ENCODE measurements around the gene MYL7.

MYL7 gene

DNA sequence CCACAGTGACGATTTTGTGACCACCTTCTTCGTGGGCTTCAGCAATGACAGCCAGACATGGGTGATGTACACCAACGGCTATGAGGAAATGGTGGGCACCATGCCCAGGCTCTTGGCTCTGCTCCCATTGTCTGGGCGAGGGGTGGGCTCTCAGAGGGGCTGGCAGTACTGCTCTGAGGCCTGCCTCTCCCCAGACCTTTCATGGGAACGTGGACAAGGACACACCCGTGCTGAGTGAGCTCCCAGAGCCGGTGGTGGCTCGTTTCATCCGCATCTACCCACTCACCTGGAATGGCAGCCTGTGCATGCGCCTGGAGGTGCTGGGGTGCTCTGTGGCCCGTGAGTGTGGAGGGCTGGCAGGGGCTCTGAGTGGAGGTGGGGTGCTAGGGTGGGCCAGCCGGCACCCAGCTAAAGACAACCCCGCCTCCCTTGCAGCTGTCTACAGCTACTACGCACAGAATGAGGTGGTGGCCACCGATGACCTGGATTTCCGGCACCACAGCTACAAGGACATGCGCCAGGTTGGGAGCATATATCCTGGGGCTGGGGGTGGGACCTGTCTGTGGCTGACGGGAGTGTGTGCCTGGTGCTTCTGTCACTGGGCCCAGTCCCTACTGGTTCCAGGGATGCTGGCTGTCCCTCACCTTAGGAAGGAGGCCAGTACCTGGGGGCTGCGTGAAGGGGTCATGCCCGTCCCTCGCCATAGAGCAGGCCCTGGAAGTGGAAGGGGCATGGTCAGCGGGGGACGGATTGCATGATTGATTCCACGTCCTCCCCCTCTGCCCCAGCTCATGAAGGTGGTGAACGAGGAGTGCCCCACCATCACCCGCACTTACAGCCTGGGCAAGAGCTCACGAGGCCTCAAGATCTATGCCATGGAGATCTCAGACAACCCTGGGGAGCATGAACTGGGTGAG, 30.2 kb downstream of the MYL7 start:
- no peak for DNase-seq

DNA sequence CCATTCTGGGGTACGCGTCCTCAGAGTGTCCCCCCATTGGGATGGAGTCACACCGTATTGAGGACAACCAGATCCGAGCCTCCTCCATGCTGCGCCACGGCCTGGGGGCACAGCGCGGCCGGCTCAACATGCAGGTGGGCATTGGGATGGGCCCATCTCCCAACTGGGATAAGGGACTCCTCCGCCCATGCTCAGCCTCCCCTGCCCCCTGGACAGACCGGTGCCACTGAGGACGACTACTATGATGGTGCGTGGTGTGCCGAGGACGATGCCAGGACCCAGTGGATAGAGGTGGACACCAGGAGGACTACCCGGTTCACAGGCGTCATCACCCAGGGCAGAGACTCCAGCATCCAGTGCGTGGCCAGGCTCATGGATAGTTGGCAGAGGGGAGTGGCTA, 31.1 kb downstream of the MYL7 start:
- no peak for DNase-seq

DNA sequence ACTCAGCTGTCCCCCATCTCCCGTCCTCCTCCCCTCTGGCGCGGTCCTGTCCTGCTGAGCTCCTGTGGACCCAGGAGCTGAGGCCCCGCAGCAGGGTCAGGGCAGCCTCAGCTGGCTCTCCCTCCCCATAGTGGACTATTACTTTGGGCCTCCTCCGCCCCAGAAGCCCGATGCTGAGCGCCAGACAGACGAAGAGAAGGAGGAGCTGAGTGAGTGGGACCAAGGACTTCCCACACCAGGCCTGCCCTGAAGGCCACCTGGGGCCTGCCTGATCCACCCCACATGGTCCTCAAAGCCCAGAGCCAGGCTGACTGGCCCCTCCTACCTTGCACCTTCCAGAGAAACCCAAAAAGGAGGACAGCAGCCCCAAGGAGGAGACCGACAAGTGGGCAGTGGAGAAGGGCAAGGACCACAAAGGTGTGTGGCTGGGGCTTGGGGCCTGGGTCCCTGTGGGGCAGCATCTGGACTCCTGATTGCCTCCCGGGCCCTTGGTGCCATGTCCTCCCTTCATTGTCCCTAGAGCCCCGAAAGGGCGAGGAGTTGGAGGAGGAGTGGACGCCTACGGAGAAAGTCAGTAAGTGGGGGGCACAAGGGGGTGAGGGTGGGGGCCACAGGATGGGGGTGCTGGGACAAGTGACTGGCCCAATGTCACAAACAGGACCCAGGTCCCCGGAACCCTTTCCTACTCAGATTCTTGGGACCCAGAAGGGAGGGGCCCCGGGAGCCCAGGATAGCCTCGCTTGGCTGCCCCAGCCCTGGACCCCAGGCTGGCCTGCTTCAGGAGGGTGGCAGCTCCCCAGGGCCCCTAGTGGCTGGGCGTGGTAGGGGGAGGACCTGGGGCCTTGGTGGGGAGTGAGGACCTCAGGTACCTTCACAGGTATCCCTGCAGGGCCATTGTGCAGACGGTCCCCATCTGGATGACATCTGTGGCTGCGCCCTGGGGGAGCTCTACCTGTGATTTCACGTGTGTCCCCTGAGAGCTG, 32.1 kb downstream of the MYL7 start:
- DNase-seq, result no peak

DNA sequence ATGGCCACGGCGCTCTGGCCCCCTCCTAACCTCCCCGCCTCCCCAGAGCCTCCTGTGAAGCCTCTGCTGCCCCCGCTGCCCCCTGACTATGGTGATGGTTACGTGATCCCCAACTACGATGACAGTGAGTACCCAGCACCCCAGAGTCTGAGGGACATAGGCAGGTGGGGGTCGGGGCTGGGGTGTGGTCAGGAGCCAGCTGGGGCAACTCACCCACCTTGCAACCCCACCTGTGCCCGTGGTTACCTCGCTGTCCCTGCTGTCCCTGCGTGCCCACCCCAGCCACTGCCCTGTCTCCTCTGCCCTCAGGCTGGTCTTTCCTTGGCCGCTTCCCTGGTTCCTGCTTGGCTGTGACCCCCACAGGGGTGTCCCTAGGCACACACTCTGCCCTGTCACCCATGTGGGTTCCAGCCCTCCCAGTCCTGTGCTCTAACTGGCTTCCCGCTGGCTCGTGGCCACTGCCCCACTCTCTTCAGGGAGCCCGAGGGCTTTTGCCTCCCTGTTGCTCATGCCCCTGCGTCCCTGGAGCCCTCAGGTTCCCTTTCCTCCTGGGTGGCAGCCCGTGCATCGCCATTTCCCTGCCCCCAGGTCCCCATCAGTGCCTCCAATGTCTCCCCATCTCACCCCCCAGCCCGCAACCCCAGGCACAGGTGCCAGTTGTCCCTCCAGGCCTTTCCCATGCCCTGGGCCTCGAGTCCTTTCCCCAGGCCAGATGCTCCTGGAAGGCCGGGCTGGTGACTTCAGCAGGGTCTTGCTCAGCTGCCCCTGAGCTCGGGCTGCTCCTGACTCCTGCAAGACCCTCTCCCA, 33.0 kb downstream of the MYL7 start:
- no peak for DNase-seq

DNA sequence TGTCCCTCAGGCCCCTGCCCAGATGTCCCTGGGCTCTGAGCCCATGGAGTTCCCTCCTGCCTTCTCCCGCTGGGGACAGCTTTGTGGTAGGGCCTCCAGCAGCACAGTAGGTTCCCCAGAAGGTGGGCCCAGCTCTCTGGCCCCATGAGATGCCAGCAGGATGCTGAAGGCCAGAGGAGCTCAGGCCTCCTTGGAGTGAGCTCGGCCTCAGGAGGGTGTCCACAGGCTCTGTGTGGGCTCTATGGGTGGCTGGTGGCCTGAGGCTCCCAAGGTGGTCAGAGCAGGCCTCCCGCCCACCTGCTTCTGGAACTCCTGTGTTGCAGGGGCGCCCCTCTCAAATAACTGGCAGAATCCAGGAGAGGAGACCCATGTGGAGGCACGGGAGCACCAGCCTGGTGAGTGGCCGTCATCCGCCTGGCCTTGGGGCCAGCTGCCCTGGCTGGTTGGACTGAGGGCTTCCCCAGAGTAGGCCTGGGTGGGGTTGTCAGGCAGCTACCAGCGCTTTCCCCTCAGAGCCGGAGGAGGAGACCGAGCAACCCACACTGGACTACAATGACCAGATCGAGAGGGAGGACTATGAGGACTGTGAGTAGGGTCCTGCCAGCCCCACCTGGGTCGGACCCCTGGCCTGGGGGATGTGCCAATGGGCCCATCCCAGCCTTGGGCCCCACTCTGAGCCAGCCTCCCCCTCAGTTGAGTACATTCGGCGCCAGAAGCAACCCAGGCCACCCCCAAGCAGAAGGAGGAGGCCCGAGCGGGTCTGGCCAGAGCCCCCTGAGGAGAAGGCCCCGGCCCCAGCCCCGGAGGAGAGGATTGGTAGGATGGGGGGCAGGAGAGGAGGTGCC, 33.8 kb downstream of the MYL7 start:
- no peak for DNase-seq

DNA sequence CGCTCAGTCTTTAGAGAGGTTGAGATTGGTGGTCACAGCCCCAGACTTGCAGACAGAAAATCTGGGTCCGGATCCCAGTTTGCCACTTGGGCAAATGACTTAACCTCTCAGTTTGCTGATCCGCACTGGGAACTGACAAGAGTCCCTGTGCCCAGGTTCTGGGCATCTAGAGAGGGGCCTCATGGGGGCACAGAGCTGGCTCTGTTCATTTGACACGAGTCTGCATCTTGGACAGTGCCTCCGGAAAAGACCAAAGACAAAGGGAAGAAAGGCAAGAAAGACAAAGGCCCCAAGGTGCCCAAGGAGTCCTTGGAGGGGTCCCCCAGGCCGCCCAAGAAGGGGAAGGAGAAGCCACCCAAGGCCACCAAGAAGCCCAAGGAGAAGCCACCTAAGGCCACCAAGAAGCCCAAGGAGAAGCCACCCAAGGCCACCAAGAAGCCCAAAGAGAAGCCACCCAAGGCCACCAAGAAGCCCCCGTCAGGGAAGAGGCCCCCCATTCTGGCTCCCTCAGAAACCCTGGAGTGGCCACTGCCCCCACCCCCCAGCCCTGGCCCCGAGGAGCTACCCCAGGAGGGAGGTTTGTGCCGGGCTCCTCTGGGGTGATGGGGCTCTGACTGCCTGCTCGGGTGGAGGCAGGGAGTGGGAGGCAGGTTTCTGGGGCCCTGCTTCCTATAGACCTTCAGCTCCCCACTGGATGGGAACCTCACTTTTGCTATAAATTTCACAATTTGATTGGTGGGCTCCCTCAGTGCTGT, 34.6 kb downstream of the MYL7 start:
- no peak for DNase-seq

DNA sequence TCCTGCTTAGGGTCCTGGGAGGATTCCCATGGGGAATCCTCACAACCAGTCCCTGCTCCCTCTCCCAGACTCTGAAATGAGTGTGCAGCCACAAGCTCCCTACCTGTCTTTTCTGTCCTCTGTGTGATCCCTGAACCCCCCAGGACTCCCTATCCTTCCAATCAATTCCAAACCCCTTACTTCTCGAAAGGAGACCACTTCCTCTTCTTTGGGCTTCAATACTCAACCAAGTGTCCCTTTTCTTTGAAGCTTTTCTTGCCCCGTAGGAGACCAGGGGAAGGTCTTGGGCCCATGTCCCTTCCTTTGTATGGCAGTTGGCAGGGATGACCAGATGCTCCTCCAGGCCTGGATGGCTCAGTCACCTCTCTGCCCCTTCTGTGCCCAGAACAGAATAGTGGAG, 35.3 kb downstream of the MYL7 start:
- DNase-seq, result no peak

DNA sequence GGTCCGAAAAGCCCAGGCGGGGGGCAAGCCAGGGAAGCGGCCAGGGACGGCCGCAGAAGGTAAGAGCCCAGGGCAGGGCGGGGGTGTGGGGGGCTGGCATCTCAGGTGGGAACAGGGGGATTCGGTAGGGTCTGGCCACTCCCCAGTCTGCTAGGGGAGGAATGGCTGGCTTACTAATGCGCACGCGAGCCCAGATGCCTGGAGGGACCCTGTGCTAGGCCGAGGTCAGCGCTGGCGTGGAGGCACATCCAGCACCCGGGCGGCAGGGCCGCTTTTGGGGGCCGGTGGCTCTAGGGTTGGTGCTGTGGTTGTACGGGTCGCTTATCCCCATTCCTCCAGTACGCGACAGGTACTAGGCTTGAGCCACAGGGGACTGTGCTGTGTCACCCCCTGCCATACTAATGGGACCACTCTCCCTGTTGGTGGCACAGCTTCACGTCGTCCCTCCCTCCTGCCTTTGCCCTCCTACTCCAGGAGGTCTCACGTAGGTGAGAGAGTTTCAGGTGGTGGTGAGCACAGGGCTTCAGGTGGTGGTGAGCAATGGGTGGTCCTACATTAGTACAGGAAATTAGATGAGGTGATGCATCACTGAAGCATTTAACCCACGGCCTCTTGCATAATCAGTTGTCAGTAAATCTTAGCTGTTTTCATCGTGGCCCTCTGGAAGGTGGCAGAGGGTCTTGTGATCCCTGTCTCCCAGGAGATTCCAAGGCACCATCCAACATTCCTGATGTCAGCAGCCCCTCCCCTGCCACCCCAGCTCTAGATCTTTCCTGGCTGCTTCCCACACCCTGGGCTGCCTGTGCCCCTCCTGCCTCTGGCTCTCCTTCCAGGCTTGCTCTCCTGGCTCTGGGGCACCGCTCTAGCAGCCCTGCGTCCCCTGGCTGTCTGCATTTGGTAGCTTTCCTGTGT, 36.0 kb downstream of the MYL7 start:
- DNase-seq, result no peak

DNA sequence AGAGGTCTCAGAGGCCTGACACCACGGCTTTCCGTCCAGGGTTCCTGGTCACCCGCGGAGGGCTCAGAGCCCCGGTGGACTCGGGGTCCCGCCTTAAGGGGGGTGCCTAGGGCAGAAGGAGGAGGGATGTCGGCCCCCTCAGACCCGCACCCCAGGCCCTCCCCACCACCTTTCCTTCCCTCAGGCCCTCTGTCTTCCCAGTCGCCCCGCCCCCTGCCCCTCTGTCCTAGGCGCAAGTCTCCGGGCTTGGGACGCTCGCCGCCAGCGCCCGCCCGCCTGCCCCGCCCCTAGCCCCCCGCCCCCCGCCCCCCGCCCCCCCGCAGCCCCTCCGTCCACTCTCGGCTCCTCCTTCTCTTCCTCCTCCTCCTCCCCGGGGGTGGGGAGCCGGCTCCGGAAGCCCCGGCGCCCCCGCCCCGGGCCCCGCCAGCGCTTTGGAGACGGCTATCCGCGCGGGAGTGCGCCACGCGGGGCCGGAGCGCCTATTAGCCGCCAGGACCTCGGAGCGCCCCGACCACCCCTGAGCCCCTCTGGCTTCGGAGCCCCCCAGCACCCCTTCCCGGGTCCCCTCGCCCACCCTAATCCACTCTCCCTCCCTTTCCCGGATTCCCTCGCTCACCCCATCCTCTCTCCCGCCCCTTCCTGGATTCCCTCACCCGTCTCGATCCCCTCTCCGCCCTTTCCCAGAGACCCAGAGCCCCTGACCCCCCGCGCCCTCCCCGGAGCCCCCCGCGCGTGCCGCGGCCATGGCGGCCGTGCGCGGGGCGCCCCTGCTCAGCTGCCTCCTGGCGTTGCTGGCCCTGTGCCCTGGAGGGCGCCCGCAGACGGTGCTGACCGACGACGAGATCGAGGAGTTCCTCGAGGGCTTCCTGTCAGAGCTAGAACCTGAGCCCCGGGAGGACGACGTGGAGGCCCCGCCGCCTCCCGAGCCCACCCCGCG, 36.9 kb downstream of the MYL7 start, which contains the start of gene AEBP1:
AEBP1 (plus strand) TSS at position 423 of the 937 bp plus-strand sequence; CDS start at position 744, 321 bp downstream.
- DNase-seq, result no peak

DNA sequence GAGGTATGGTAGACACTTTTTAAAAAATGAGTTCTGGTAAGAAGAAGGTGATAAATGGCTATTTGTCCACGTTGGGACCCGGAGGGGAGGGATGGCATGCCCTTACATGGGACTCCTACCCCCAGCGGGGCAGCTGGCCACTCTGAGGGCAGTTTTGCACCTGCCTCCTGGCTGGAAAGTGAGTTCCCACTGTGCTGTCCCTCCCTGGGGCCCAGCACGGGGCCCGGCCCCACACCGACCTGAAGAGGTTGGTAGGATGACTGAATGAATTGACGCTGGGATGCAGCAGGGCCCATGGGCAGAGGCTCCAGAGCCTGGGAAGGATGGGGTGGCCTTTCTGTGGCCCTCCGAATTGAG, 37.6 kb downstream of the MYL7 start:
- no peak for DNase-seq

DNA sequence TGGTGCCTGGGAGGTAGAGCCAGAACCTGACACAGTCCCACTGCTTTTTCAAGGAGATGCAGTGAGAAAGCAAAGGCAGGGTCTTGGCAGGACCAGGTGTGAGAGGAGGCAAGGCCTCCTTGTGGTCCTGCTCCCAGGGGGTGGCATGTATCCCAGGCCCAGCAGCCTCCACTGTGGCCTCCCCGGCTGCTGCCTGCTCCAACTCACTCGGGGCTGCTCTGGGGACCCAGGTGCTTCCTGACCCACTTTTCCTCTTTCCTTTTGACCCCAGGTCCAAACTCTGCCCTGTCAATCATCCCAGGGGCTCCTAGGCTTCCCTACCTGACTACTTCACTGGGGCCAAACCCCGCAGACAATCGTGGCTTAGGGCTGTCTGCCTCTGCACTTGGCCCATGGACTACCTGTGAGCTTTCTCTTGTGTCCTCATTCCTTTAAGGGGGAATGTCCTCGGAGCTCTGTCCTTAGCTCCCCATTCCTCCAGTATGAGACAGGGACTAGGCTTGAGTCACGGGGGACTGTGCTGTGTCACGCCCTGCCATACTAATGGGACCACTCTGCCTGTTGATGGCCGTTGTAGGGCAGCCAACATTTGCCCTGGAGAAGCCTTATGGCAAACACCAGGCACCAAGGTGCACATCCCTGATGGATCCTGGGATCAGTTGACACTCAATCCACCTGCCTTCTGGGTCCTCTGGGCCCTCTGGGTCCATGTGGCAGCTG, 38.1 kb downstream of the MYL7 start:
- no peak for DNase-seq

DNA sequence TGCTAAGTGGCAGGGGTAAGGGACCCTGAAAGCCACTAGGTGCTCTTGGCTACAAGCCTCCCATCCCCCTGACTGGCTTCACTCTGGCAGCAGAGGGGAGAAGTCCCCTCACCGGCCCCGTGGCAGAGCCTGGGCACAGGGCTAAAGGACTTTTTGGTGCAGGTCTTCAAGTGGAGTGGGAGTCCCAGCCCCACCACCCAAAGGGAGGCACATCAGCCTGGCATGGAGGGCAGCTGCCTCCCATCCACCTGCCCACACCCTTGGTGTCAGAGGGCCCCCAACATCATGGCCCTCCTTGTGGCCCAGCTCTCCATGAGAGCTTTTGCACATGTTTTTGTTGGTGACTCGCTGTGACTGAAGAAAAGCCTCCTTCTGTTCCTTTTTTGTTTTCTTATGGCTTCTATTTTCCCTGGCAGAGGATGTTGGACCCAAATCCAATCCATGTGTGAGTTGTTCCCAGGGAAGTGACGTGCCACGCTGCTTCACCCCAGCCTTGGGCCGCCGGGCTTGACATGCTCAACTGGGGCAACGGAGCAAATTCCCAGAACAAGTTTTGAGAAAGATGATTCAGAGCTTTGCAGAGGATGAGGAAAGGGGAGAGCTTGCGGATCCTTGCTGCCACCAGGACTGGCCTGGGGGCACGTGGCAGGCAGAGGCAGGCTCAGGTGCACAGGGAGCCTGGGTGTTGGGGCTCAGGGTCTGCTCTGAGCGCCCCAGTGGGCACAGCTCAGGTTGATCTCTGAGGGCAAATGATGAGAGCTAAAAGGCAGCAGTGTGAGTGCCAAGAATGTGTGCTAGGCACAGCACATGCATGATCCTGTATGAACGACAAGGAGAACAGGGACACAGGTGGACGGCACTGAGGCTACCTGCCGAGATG, 38.9 kb downstream of the MYL7 start:
- DNase-seq, result no peak

DNA sequence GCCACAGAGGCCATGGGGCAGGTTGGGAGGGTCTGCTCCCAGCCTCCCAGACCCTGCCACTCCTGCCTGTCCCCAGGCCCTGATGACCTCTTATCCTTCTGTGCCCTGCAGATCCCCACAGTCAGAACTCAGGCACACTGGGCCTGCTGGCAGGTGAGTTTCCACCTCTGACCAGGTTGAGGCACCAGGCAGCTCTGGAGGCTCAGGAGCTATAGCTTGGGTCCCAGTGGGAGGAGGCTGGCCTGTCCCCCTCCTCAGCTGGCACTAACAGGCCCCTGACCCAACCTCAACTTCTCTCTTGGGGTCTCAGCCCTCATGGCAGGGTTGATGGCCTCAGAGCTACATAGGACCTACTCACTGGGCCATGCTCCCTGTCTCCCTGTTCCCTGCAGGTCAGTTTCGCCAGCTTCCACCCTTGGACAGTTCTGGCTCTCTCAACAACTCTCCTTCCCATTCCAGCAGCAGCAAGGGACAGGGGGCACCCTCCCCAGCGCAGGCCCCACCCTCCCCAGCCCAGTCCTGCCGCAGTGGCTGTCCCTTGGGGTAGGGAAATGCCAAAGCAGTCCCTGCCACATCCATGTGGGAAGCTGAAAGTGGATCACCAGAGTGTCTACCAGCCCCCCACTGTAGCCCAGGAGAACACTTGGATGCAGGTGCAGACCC, 39.7 kb downstream of the MYL7 start:
- DNase-seq, result no peak

DNA sequence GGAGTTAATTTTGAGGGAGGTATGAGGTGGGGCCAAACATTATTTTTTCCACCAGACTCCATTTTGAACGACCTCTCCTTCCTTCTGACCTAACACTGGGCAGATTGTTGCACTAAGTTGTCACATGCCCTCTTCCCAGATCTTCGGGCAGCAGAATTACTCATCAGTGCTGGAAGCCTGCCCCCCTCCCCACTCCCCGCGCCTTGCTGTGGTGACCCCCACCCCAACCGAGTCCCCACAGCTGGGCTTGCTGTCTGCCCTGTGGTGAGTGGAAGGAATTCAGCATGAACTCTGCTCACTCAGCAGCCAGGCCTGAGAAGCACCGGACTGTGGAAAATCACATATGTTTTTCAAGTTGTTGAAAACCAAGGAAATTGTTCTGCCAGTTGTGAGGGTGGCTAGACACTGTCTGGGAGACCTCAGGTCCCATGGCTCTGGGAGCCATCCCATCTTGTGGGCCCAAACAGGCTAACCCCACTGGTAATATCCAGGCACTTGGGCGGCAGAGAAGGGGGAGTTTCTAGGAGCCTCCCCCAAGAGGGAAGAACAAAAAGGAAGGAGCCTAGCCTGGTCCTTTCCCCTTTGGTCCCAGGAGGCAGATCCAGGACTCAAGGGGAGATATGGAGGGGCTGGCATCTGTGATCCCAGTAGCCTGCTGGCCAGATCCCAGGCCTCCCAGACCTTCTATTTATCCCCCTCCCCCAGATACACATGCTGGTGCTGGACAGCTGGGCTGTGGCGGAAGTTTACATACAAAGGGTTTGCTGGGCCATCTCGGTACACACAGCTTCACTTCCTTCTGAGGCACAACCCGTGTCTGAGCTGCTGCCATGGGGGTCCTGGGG, 40.5 kb downstream of the MYL7 start:
- DNase-seq, result no peak

DNA sequence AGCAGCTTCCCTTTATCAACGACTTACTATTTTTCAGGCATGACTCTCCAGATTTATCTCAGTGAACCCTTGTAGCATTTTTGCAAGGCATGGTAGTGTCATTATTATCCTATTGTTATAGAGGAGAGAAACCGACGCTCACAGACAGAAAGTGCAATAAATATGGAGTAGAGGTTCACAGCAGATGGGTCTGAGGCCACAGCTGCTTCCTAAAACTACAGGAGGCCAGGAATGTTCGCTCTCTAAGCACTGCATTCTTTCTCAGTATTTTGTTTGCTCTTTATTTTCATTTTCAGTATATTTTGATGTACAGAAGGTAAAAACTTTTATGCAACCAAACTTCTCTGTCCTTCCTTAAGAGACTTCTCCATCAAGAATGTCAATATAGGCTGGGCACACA, 41.5 kb downstream of the MYL7 start:
- DNase-seq, result no peak
